MCF 10A (cell line): ENCODE results near the gene FMNL2. TPM values are rescaled to one million over a fixed set of nuclear protein-coding genes. Genes with fewer than 3 reads are reported as not detected.

Experiments used
- BruUV-seq: library from RNA; stranded (reverse); fragments of 400-500 nt; replicated peaks from 2 replicates; lab custom pipeline; 2021; lab: Mats Ljungman, UMichigan
- CTCF ChIA-PET: fragments of 300-600 bp; sonication (Branson Sonifier 250); formaldehyde crosslinking; extraction: SDS; loops from one replicate; lab custom pipeline; 2021; ENCODE audit warnings: antibody characterized with exemption, inconsistent platforms; lab: Yijun Ruan, JAX
- POLR2A ChIA-PET: fragments of 300-600, 350-650 bp; sonication (Branson Sonifier 250); formaldehyde crosslinking; extraction: SDS; loops from one replicate; lab custom pipeline; 2020; ENCODE audit warnings: antibody characterized with exemption, inconsistent platforms; lab: Yijun Ruan, JAX
- DNase-seq: peaks from one replicate; pipeline ENCODE4 v3.0.0-alpha.2; 2018; ENCODE audit not compliant: unreplicated experiment
- H3K27ac Mint-ChIP-seq: one replicate; pipeline ENCODE4 v1.8.0; 2022; ENCODE audit warnings: mild to moderate bottlenecking, low read depth, mixed read lengths; ENCODE audit not compliant: unreplicated experiment
- H3K27me3 Mint-ChIP-seq: one replicate; pipeline ENCODE4 v1.8.0; 2022; ENCODE audit warnings: mixed read lengths; ENCODE audit not compliant: insufficient read depth, unreplicated experiment
- H3K36me3 Mint-ChIP-seq: one replicate; pipeline ENCODE4 v1.8.0; 2022; ENCODE audit warnings: mild to moderate bottlenecking, moderate library complexity, mixed read lengths; ENCODE audit not compliant: insufficient read depth, unreplicated experiment
- H3K4me1 Mint-ChIP-seq: one replicate; pipeline ENCODE4 v1.8.0; 2022; ENCODE audit warnings: mixed read lengths; ENCODE audit not compliant: insufficient read depth, unreplicated experiment
- H3K4me3 Mint-ChIP-seq: one replicate; pipeline ENCODE4 v1.8.0; 2022; ENCODE audit warnings: mild to moderate bottlenecking, moderate library complexity, mixed read lengths; ENCODE audit not compliant: unreplicated experiment
- H3K9me3 Mint-ChIP-seq: one replicate; pipeline ENCODE4 v1.8.0; 2022; ENCODE audit warnings: mixed read lengths; ENCODE audit not compliant: unreplicated experiment
- intact Hi-C: fragments of 100-400 bp; cut with micrococcal nuclease; formaldehyde crosslinking; loops from 2 replicates; pipeline ENCODE4 v1.14.1; 2022
- total RNA-seq: library from RNA; stranded (reverse); gene quantifications from 2 replicates; pipeline ENCODE4 v1.2.3, GENCODE V29; 2022
- TF ChIP-seq, protein P1 (sequence below): fragments of 200-600 bp; IDR thresholded peaks from one replicate; pipeline ENCODE4 v1.8.0; 2022; ENCODE audit warnings: antibody characterized with exemption, mild to moderate bottlenecking; ENCODE audit not compliant: unreplicated experiment

FMNL2 gene
- total RNA-seq, 1 experiment from 2014 or later: 76.5 TPM

DNA sequence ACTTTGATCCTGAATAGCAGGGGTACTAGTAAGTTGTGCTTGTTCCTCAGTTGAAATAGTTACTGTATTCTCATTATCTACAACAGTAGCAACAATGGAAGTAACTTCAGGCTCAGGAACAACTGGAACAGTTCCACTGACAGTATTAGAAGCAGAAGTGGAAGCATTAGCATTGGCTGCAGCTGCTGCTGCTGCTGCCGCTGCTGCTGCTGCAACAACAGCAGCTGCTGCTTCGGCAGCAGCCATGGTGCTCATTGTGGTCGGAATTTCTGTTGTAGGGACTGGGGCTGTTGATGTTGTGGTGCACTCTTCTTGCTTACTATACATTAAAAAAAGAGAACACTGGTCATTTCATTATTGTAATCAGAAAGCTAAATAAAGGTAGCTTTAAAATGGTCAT is 341.5 kb downstream of the FMNL2 start:
- intact Hi-C loops: no loop called here
- ChIA-PET POLR2A (no interaction called here), CTCF (interaction anchor here (0.6 to 1.2 kb wide), 2 partner anchors 41 to 487 kb away, joined by 3 to 4 read pairs; no protein-coding TSS in a partner anchor)
- TF ChIP-seq, protein P1, sequence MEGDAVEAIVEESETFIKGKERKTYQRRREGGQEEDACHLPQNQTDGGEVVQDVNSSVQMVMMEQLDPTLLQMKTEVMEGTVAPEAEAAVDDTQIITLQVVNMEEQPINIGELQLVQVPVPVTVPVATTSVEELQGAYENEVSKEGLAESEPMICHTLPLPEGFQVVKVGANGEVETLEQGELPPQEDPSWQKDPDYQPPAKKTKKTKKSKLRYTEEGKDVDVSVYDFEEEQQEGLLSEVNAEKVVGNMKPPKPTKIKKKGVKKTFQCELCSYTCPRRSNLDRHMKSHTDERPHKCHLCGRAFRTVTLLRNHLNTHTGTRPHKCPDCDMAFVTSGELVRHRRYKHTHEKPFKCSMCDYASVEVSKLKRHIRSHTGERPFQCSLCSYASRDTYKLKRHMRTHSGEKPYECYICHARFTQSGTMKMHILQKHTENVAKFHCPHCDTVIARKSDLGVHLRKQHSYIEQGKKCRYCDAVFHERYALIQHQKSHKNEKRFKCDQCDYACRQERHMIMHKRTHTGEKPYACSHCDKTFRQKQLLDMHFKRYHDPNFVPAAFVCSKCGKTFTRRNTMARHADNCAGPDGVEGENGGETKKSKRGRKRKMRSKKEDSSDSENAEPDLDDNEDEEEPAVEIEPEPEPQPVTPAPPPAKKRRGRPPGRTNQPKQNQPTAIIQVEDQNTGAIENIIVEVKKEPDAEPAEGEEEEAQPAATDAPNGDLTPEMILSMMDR: no peak
- no peaks in the 10 kb centered on the region for H3K27me3 Mint-ChIP-seq
- no peak for DNase-seq
- no peaks in the 10 kb centered on the region for H3K9me3 Mint-ChIP-seq
- no peak overlapping the region for H3K27ac Mint-ChIP-seq
- no peak overlapping the region for H3K4me3 Mint-ChIP-seq
- no TSS peak for BruUV-seq
- no peaks in the 10 kb centered on the region for H3K4me1 Mint-ChIP-seq
- peaks cover 94% of the 10 kb centered on the region for H3K36me3 Mint-ChIP-seq

DNA sequence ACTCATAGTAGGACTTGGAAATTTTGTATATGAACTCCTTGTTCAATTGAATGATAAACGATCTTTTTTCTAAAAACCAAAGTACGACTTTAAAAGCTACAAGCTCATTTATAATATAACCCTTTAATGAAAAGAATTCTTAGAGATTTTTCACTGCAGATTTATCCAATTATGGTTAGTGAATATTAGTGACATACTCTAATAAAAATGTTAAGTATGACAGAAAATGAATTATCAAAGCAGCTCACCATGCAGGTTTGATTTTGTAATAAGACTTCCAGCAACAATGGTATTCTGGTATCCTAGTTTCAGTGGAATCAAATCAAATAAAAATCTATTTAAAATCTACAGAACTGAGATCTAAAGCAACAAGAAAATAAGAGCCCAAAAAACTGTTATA is 343.8 kb downstream of the FMNL2 start:
- TF ChIP-seq, protein P1: no peak
- H3K4me3 Mint-ChIP-seq: no peak overlapping the region
- no peaks in the 10 kb centered on the region for H3K9me3 Mint-ChIP-seq
- H3K27me3 Mint-ChIP-seq: no peaks in the 10 kb centered on the region
- intact Hi-C loops: no loop called here
- no peaks in the 10 kb centered on the region for H3K4me1 Mint-ChIP-seq
- no TSS peak for BruUV-seq
- DNase-seq: no peak
- H3K27ac Mint-ChIP-seq: no peak overlapping the region
- ChIA-PET POLR2A (no interaction called here), CTCF (interaction anchor here (0.8 kb wide), 1 partner anchor 1451 kb away, joined by 3 read pairs; no protein-coding TSS in a partner anchor)
- peaks cover 73% of the 10 kb centered on the region for H3K36me3 Mint-ChIP-seq

DNA sequence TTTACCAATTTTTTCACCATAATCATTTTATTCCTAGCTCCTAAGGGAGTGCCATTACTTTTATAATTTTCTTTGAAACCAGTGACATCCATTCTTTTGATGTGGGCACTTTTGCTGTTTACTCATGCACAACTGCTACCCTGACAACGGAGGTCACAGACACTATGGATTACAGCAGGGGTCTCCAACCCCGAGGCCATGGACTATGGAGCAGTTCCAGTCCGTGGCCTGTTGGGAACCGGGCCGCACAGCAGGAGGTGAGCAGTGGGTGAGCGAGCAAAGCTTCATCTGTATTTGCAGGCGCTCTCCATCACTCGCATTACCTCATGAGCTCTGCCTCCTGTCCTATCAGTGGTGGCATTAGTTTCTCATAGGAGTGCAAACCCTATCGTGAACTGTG is 347.7 kb downstream of the FMNL2 start:
- TF ChIP-seq, protein P1: no peak
- H3K4me1 Mint-ChIP-seq: peaks cover 13% of the 10 kb centered on the region
- H3K36me3 Mint-ChIP-seq: peaks cover 35% of the 10 kb centered on the region
- no peak overlapping the region for H3K27ac Mint-ChIP-seq
- no TSS peak for BruUV-seq
- H3K27me3 Mint-ChIP-seq: no peaks in the 10 kb centered on the region
- ChIA-PET POLR2A (interaction anchor here (0.7 to 1.2 kb wide), 4 partner anchors 9 to 35 kb away, joined by 3 to 4 read pairs (median 4); partner anchors contain the start of gene PRPF40A), CTCF (interaction anchor here (0.6 to 1.1 kb wide), 3 partner anchors 14 to 1249 kb away, joined by 3 to 4 read pairs (median 3); no protein-coding TSS in a partner anchor)
- DNase-seq: no peak
- no peaks in the 10 kb centered on the region for H3K9me3 Mint-ChIP-seq
- H3K4me3 Mint-ChIP-seq: no peak overlapping the region
- intact Hi-C loops: no loop called here

DNA sequence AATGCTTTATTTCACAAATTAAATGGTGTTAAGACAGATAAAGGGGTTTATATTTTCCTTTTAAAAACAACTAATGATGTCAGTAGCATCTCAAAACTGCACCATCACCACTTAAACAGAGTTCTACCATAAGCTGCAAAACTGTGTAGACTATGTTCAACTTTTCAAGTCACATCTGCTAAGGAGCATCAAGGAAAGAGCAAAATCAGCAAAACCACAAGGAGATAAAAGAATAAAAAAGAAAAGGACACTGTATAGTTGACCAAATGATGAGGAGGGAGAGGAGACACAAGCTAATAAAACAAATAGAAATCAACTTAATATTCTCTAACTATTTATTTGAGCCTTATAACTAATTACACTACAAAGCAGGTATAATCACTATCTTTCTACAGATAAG is 348.4 kb downstream of the FMNL2 start:
- ChIA-PET POLR2A (interaction anchor here (1.1 to 1.2 kb wide), 4 partner anchors 8 to 34 kb away, joined by 3 to 4 read pairs (median 3); partner anchors contain the start of gene PRPF40A), CTCF (interaction anchor here (1.1 kb wide), 1 partner anchor 14 kb away, joined by 4 read pairs; no protein-coding TSS in a partner anchor)
- Mint-ChIP-seq H3K27me3 (no peaks in the 10 kb centered on the region), H3K4me1 (peaks cover 13% of the 10 kb centered on the region), H3K4me3 (no peak overlapping the region), H3K27ac (no peak overlapping the region), H3K36me3 (peaks cover 31% of the 10 kb centered on the region), H3K9me3 (no peaks in the 10 kb centered on the region)
- no TSS peak for BruUV-seq
- intact Hi-C loops: no loop called here
- DNase-seq: no peak
- TF ChIP-seq, protein P1: no peak
